ENCODE data around the gene S100P.
A peak's percentile ranks its signal among the peaks of the same experiment; 100 is the strongest.
"Not testable (repeated sequence)": the region's sequence is repeated elsewhere in the genome, so short reads cannot be mapped to it uniquely, and the experiment has no call there.

Gene S100P

GRCh38 chr4:6723851-6724250 lies 30.2 kb downstream of the S100P start:
- no peak overlapping the region for H3K4me3 ChIP-seq (ENCODE audit: low read depth, low read length)
- in situ Hi-C loops (cut with HindIII; ENCODE audit: low sequenced_read_pairs): no loop called here
- TF ChIP-seq, protein P1, sequence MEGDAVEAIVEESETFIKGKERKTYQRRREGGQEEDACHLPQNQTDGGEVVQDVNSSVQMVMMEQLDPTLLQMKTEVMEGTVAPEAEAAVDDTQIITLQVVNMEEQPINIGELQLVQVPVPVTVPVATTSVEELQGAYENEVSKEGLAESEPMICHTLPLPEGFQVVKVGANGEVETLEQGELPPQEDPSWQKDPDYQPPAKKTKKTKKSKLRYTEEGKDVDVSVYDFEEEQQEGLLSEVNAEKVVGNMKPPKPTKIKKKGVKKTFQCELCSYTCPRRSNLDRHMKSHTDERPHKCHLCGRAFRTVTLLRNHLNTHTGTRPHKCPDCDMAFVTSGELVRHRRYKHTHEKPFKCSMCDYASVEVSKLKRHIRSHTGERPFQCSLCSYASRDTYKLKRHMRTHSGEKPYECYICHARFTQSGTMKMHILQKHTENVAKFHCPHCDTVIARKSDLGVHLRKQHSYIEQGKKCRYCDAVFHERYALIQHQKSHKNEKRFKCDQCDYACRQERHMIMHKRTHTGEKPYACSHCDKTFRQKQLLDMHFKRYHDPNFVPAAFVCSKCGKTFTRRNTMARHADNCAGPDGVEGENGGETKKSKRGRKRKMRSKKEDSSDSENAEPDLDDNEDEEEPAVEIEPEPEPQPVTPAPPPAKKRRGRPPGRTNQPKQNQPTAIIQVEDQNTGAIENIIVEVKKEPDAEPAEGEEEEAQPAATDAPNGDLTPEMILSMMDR (IDR thresholded peaks at IDR 0.05; ENCODE audit: low read depth, low read length): no peak

GRCh38 chr4:6724421-6725111 lies 30.9 kb downstream of the S100P start:
- in situ Hi-C loops (cut with HindIII; ENCODE audit: low sequenced_read_pairs): no loop called here
- no peak overlapping the region for H3K4me3 ChIP-seq (ENCODE audit: low read depth, low read length)
- TF ChIP-seq, protein P1 (IDR thresholded peaks at IDR 0.05; ENCODE audit: low read depth, low read length): no peak
- peak; percentile 29 for DNase-seq (ENCODE audit: low read depth, low spot score)

More at GRCh38 chr4:6723851-6724250, 30.2 kb downstream of the S100P start:
- DNase-seq (ENCODE audit: low read depth, low spot score): no peak

GRCh38 chr4:6725427-6725961 lies 31.8 kb downstream of the S100P start:
- in situ Hi-C loops (cut with HindIII; ENCODE audit: low sequenced_read_pairs); DNase-seq (ENCODE audit: low read depth, low spot score); H3K4me3 ChIP-seq (ENCODE audit: low read depth, low read length): not testable (repeated sequence)

DNA sequence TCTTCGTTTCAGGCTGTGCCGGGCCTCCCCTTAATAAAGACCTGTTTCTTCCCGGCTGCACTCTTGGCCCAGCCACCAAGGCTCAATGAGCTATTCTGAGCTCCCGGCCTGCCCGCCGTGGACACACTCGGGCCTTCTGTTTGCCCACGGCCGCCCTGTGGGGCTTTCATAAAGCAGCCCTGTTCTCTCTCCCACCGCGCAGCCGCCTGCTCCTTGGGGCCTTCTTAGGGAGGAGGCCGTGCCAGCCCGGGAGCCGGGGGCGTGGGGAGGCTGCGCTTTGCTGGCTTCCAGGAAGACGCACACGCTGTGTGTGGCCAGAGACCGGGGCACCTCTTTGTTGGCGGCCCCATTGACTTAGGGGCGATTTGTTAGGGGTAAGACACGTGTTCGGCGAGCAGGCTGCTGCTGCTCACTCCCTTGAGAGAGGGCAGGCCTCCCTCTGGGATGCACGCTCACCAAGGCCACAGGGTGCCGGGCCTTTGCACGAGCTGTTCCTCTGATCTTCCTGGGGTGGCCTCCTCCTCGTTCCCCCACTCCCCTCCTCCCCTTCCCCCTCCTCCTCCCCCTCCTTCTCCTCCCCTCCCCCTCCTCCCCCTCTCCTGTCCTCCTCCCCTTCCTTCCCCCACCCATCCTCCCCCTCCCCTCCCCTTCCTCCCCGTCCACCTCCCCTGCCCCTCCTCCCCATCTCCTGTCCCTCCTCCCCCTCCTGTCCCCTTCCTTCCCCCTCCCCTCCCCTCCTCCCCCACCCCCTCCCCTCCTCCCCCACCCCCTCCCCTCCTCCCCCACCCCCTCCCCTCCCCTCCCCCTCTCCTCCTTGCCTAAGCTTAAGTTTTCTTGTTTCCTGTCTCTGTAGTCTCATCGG lies 33.6 kb downstream of the S100P start:
- in situ Hi-C loops (cut with HindIII; ENCODE audit: low sequenced_read_pairs): no loop called here
- no peak overlapping the region for H3K4me3 ChIP-seq (ENCODE audit: low read depth, low read length)
- TF ChIP-seq, protein P1 (IDR thresholded peaks at IDR 0.05; ENCODE audit: low read depth, low read length): no peak
- peak; percentile 73 for DNase-seq (ENCODE audit: low read depth, low spot score)

- in situ Hi-C loops (cut with HindIII; ENCODE audit: low sequenced_read_pairs): no loop called here
- DNase-seq (ENCODE audit: low read depth, low spot score): peak; percentile 34
- H3K4me3 ChIP-seq (ENCODE audit: low read depth, low read length): no peak overlapping the region
- TF ChIP-seq, protein P1 (IDR thresholded peaks at IDR 0.05; ENCODE audit: low read depth, low read length): no peak
Measured at GRCh38 chr4:6727943-6728250, 34.2 kb downstream of the S100P start.

DNA sequence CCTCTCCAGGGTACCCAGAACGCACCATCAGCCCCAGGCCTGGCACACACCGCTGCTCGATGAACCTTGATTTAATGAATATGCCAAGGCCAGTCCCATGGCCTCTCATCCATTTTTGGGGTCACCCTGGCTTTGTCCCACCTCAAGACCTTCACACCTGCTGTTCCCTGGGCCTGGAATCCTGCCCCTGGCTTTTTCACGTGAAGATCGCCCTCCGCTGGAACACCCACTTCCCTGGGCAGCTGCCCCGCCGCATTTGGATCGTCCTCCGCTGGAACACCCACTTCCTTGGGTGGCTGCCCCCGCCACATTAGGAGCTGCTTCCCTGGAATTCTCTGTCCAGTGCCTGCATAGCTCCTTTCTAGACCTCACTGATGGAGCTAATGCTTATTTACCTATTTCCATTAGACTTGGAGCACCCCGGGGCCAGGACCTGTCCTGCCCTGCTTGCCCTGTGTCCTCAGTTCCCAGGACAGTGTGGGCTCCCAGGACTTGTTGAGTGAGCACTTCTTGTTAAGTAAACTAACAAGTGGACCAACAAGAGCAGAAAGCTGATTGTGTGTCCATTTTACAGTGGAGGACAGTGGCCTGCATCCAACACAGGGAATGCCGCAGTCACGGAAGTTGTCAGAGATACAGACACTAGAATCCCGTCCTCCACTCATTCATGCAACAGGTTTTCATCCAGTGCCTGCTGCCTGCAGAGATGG lies 34.8 kb downstream of the S100P start:
- no peak for DNase-seq (ENCODE audit: low read depth, low spot score)
- in situ Hi-C loops (cut with HindIII; ENCODE audit: low sequenced_read_pairs): no loop called here
- H3K4me3 ChIP-seq (ENCODE audit: low read depth, low read length): no peak overlapping the region
- TF ChIP-seq, protein P1 (IDR thresholded peaks at IDR 0.05; ENCODE audit: low read depth, low read length): no peak

Measured in astrocyte of the spinal cord (primary cell).